D721Med (cell line): Measurements from ENCODE around the gene ARMC2.

Experiments
- DNase-seq: peaks from one replicate; pipeline ENCODE4 v3.0.0; 2011; ENCODE audit warnings: low spot score; ENCODE audit not compliant: insufficient read length
- FAIRE-seq: peaks from 2 replicates; lab custom pipeline; 2011; peaks lifted over from hg19 to GRCh38; lab: Jason Lieb, UNC
- TF ChIP-seq, protein P1 (sequence below): IDR thresholded peaks from 2 replicates; pipeline ENCODE4 v1.5.1; 2012; ENCODE audit warnings: mild to moderate bottlenecking, control low read depth; ENCODE audit not compliant: insufficient read depth; ENCODE audit errors: missing control alignments

The ARMC2 gene

DNA sequence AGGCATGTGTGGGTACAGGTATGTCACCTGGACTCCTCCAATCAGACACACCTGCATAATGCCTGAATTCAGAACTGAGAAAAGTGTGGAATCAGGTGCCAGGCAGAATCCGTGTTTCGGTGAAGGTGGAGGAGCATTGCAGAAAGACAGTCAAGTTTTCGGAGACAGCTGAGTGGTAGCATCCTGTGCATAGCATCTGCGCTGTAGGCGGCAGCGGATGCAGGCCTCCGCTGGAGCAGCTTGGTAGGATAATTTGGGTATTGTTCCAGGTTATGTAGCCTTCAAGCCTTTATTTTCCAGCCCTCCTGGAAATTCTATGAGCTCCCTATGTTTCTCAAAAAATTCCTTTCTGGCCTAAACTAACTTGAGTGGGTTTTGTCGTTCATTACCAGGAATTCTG, 15.5 kb upstream of the ARMC2 start:
- TF ChIP-seq, protein P1, sequence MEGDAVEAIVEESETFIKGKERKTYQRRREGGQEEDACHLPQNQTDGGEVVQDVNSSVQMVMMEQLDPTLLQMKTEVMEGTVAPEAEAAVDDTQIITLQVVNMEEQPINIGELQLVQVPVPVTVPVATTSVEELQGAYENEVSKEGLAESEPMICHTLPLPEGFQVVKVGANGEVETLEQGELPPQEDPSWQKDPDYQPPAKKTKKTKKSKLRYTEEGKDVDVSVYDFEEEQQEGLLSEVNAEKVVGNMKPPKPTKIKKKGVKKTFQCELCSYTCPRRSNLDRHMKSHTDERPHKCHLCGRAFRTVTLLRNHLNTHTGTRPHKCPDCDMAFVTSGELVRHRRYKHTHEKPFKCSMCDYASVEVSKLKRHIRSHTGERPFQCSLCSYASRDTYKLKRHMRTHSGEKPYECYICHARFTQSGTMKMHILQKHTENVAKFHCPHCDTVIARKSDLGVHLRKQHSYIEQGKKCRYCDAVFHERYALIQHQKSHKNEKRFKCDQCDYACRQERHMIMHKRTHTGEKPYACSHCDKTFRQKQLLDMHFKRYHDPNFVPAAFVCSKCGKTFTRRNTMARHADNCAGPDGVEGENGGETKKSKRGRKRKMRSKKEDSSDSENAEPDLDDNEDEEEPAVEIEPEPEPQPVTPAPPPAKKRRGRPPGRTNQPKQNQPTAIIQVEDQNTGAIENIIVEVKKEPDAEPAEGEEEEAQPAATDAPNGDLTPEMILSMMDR: no peak
- FAIRE-seq: no peak
- DNase-seq: no peak

- DNase-seq: peak; percentile 51
- peak; percentile 91 for FAIRE-seq
- TF ChIP-seq, protein P1: peak; percentile 87
Measured at GRCh38 chr6:108835218-108835850, 12.9 kb upstream of the ARMC2 start.

DNA sequence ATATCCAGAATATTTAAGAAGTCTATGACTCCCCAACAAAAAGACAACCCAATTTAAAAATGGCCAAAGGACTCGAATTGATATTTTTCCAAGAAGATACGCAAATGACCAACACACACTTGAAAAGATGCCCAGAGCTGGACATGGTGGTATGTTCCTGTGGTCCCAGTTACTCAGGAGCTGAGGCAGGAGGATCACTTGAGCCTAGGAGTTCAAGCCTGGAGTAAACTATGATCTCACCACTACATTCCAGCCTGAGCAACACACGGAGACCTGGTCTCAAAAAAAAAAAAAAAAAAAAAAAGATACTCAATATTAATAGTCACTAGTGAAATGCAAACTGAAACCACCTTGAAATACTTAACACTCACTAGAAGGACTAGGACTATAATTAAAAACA, 12.2 kb upstream of the ARMC2 start:
- no peak for DNase-seq
- TF ChIP-seq, protein P1: no peak
- no peak for FAIRE-seq

GRCh38 chr6:108837236-108837971, 10.8 kb upstream of the ARMC2 start:
- DNase-seq: no peak
- no peak for FAIRE-seq

DNA sequence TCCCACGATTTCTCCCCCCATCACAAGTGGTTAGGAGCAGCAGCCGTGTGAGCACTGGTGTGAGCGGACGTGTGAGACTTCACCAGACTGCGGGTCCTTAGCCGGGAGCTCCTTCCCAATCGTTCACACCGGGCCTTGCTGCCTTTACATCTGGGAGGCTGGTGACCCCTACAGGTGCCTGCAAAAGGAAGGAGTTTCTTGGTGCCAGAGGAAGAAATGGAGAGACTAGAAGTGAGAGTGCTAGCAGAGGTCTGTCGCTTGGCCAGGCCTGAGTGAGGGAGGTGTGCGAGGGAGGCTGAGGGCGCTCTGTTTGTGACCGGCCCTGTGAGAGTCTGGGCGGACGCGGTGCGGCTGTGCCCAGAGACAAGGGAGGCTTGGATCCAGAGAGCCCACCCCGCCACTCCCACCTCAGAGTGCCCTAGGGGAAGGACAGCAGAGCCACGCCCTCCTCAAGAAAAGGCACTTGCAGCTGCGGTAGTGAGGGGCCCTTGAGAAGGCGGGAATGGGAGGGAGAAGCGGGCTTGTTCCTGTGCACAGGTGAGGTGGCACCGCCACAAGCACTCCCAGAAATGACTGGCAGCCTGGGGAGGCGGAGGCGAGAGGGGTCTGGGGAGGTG, 10.0 kb upstream of the ARMC2 start:
- TF ChIP-seq, protein P1: peak; percentile 23
- FAIRE-seq (no peak), DNase-seq (no peak)

More at GRCh38 chr6:108837236-108837971, 10.8 kb upstream of the ARMC2 start:
- TF ChIP-seq, protein P1: no peak

GRCh38 chr6:108839083-108839642, 9.1 kb upstream of the ARMC2 start:
- no peak for FAIRE-seq
- DNase-seq: no peak
- TF ChIP-seq, protein P1: no peak
